Stimulated activated CD4-positive, alpha-beta T cell treated with anti-CD3 and anti-CD28 coated beads, Interleukin-1b, Interleukin-23, amount 100 ng/mL, for 48 hours (primary cell): Measurements from ENCODE around the gene RNF8.
A peak's percentile ranks its signal among the peaks of the same experiment; 100 is the strongest.
"Not testable (repeated sequence)": the region's sequence is repeated elsewhere in the genome, so short reads cannot be mapped to it uniquely, and the experiment has no call there.

Experiments
- DNase-seq: peaks from one replicate; pipeline ENCODE4 v3.0.0-alpha.2; 2020

RNF8 gene

DNA sequence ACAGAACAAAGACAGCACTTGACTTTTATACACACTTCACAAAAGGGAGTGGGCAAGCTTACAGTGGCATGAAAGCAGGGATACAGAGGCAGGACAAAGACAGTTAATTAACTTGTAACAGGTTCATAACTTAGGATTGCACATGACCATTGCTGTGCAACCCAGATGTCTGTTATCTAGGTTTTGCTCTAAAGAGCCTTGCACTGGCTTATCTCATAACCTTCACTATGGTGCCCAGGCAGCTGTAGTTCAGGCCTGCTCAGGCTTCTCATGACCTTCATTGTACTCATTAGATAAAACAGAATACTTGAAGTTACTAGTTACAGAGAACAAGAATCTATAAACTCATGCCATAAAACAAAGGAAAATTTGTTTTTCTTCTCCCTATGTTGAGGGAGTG lies 47.9 kb downstream of the RNF8 start:
- not testable (repeated sequence) for DNase-seq

- no peak for DNase-seq
These were observed 53.1 kb downstream of the RNF8 start for GRCh38 chr6:37406726-37407341.

- DNase-seq, result no peak
These were observed 54.2 kb downstream of the RNF8 start for GRCh38 chr6:37407948-37408347.

DNA sequence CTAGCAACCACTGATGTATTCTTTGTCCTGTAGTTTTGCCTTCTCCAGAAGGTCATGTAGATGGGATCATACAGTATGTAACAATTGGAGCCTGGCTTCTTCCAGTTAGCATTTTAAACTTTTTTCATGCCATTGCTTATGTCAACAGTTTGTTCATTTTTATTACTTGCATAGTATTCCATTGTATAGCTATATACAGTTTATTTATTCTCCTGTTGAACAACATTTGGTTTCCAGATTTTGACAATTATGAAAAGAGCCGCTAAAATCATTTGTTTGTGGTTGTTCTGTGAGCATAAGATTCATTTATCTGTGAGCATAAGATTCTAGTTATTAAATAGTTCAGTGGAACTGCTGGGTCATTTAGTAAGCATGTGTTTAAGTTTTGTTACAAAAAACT lies 55.7 kb downstream of the RNF8 start:
- no peak for DNase-seq

- DNase-seq, result no peak
These were observed 63.6 kb downstream of the RNF8 start for GRCh38 chr6:37417393-37417792.

DNA sequence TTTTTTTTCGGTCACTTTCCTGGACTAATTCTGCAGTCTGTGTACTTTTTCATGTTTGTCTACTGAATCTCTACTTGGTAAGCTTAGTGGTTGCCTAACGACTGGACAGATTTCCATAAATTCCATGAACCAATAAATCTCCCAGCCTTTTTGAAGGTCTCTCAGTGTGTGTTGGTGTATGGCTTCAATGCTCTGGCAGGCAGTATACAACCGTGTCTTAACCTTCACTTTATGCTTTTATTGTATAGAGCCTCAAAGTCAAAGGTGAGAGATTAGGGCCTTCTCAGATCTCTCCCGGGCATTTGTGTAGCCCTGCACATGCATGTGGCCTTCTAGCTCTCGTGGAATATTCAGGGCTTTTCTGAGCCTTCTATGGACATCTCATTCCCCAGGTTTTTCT lies 64.9 kb downstream of the RNF8 start:
- DNase-seq, result no peak

GRCh38 chr6:37426058-37426944 lies 72.5 kb downstream of the RNF8 start:
- DNase-seq, result no peak

GRCh38 chr6:37426945-37427510 lies 73.2 kb downstream of the RNF8 start:
- DNase-seq, result no peak

- no peak for DNase-seq
These were observed 75.6 kb downstream of the RNF8 start for GRCh38 chr6:37429352-37429750.

- no peak for DNase-seq
These were observed 78.8 kb downstream of the RNF8 start for GRCh38 chr6:37432590-37432915.

DNA sequence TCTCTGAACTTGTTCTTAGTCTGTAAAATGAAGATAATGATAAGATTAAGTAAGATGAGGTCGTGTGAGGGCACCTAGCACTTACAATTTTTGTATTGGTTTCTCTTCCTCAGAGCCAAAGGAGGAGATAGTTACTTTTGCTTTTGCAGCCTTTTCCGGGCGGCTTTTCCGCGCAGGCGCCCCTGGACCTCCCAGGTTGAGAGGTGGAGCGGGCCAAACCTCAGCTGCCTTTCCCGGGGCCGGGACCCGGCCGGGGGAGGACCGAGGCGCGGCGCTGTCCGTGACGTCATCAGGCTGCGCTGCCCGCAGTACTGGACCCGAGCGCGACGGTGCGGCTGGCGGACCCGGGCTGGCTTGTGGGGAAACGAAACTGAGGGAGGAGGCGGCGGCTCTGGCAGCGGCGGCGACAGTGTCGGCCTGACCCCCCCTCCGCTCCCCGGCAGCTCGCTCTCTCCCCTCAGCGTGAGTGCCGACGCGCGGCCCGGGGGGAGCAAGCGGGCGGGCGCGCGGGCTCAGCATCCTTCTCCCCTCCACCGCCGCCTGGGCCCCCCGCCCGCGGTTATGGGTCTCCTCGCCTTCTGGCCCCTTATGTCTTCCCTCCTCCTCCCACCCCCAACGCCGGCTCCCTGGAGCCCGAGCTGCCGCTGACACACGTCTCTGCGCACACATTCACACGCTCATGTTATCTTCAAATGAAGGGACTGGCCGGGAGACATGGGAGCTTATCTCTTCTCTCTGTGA lies 79.3 kb downstream of the RNF8 start, which contains the start of gene CMTR1:
Gene CMTR1 (plus strand): TSS at position 306 of the 741 bp plus-strand sequence. CDS start 2,409 bp downstream, outside the sequence.
- peak; percentile 96 for DNase-seq

- DNase-seq, result peak; percentile 53
These were observed 80.0 kb downstream of the RNF8 start for GRCh38 chr6:37433657-37434271.

GRCh38 chr6:37435373-37435772 lies 81.6 kb downstream of the RNF8 start:
- no peak for DNase-seq

DNA sequence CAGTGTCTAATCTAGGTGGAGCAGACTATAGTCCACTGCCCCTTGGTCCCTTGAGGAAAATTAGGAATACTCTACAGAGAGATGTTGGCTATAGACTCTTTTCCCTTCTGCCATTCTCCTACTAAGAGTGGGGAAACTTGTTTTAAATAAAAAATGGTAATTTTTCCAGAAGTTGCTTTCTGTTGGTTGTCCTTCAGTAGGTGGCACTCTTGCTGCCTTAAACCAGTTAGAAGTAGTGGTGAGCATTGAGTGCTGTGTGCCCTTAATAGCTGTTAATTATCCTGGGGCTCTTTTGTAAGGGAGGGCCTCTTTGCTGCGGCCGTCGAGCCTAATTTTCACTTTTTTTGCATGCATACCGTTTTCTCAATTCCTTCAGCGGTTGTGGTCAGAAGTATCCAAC lies 82.0 kb downstream of the RNF8 start:
- no peak for DNase-seq

DNA sequence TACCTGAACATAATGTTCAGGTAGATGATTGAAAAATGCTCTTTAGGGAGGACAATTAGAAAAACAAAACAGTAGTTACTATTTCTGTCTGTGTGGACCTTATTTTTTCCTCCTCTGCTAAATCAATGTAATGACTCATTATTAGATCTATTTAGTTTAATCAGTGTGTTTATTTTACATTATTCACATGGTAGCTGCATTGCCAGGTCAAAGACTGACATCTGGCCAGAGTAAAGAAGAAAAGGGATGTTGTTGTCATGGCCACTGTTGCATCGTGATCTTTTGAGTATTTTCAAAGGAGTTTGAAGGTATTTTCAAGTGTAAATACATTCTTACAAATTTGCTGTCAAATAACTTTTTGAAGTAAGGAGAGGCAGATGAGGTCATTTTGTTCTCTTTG lies 85.1 kb downstream of the RNF8 start:
- no peak for DNase-seq

- no peak for DNase-seq
These were observed 87.9 kb downstream of the RNF8 start for GRCh38 chr6:37441651-37442050.

DNA sequence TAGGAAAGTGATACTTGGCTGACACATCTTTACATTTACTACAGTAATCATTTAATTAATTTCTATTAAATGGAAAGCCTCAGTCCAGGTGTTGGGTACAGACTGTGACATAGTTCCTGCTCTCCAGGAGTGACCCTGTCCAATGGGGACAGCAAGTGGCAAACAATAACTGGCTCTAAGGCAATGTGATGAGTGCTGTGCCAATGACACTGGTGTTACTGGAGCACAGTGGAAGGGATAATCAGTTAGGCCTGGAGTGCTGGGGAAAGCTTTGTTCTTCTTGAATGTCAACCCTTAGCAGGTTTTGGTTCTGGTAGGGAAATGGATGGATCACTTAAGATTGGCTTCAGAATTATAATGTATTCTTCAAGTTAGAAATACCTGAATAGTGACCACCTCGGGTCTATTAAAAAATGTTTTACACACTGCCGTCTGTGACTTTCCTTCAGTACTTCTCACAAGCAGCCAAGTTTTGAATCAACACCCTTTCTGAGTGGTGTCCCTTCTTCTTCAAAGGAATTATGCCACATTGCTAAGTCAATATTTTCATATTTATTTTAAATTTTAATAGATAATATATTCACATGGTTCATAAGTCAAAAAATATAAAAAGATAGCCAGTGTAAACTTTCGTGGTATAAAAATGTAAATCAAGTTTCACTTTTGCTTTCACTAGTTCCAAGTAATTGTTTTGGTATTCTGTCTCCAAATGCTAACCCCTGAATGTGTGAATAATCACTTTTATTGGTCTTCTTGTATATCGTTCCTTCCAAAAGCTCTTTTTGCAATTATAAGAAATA lies 88.8 kb downstream of the RNF8 start:
- no peak for DNase-seq

- DNase-seq, result not testable (repeated sequence)
These were observed 89.4 kb downstream of the RNF8 start for GRCh38 chr6:37443216-37443542.
